Measurements from ENCODE around the gene TMEM53. TPM values are rescaled to one million over a fixed set of nuclear protein-coding genes. Genes with fewer than 3 reads are reported as not detected.

Gene TMEM53
- total RNA-seq, 1 donor from 2014 or later = 11.8 TPM

DNA sequence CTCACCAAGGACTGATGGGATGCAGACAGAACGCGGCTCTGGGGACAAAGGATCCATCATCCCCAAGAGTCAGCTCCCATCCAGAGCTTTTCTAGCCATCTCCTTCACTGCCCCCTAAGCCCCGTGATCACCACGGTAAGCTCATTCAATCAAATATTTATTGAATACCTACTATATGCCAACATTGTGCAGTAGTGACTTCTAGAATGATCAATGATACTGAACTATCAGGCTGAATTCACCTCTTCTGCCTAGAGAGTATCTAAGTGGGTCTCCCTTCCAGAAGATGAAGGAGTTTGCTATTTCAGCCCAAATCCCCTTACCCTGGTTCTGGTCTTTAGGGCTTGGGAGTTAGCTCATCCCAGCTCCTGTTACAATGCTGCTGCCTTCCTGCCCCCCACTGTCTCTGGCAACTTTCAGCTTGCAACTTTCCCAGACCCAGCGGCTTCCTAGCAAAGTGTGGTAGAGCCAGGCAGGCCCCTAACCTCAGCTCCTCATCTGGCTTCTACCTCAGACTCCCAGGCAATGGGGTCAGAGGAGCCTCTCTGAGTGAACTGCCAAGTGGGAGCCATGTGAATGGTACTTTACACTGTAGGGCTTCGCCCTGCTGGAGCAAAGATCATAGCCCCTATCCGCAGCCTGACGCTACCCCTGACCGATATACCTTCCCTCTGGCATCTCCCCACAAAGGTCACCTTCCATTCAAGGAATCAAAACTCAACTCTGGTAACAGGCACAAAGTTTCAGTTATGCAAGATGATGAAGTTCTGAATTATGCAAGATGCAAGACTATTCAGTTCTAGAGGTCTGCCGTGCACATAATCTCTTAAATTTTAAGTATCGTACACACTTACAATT, 20.9 kb downstream of the TMEM53 start:
- DNase-seq (ENCODE audit: missing footprints) = no peak
- intact Hi-C loops (cut with DNase I) = loop anchor here (1.0 to 10.0 kb wide), 2 partner anchors 44 to 439 kb away; partner anchors contain the start of gene DMAP1
- no peak for ATAC-seq

DNA sequence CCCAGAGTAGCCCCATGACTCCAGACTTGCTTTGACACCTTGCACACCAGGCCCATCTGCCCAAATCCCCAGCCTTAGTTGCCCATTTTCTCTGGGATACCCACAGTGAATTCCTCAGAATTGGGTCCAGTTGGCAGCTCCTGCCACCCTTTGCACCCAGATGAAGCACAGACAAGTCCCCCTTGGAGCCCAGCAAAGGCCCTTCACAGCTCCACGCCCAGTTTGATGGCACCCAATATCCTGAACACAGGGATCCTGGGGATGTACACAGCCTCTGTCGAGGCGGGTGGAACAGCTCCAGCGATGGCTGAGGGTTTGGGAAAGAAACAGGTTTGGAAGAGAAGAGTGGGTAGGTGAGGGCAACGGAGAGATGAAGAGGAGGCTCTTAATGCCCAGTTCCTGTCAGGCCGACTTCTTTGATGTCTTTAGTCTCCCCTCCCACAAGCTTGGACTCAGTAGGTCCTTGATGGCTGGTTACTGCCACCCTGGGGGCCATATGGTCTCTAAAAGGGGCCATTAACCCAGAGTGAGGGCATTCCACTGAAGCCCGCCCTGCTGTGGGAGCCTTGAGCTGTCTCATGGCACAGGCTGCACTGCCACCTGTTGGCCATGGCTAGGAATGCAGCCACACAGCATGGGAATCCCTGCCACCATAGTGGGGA, 21.7 kb downstream of the TMEM53 start:
- intact Hi-C loops (cut with DNase I) = loop anchor here (1.0 to 10.0 kb wide), 2 partner anchors 43 to 438 kb away; partner anchors contain the start of gene DMAP1
- ATAC-seq (peak; percentile 79), DNase-seq (ENCODE audit: missing footprints) (peak; percentile 84)

DNA sequence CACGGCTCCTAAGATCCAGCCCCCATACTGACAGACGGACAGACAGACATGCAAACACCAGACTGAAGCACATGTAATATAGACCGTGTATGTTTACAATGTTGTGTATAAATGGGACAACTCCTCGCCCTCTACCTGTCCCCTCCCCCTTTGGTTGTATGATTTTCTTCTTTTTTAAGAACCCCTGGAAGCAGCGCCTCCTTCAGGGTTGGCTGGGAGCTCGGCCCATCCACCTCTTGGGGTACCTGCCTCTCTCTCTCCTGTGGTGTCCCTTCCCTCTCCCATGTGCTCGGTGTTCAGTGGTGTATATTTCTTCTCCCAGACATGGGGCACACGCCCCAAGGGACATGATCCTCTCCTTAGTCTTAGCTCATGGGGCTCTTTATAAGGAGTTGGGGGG, 23.2 kb downstream of the TMEM53 start:
- DNase-seq (ENCODE audit: missing footprints) = no peak
- intact Hi-C loops (cut with DNase I) = loop anchor here (10.0 kb wide), 1 partner anchor 436 kb away; the partner anchor contains the start of gene DMAP1
- no peak for ATAC-seq

DNA sequence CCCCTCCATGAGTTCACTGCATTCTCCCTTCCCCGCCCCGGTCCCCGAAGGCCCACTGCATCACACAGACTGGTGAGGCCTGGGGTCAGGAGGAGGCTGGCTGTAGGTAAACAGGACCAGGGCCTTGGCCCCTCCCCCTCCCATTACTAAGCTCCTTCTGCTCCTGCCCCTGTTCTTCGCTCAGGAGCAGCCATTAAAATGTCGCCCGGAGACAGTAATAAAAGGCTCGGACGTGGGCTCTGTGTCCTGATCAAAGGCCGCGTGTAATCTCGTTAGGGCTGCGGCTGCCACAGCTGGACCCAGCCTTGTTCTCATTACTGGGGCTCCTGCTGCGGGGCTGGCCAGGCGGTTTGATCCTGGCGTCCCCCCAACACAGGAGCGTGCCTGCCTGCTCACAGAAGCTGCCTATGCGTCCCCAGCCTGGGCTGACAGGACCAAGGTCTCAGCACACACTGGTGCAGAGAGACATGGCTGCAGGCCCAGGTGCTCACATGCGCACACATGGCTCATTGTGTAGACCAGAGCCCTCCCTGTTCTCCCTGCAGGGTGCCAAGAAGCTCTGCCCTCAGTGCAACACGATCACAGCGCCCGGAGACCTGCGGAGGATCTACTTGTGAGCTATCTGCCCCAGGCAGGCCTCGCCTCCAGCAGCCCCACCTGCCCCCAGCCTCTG, 24.0 kb downstream of the TMEM53 start:
- DNase-seq (ENCODE audit: missing footprints) = peak; percentile 78
- intact Hi-C loops (cut with DNase I) = loop anchor here (10.0 kb wide), 1 partner anchor 435 kb away; the partner anchor contains the start of gene DMAP1
- peak; percentile 80 for ATAC-seq

DNA sequence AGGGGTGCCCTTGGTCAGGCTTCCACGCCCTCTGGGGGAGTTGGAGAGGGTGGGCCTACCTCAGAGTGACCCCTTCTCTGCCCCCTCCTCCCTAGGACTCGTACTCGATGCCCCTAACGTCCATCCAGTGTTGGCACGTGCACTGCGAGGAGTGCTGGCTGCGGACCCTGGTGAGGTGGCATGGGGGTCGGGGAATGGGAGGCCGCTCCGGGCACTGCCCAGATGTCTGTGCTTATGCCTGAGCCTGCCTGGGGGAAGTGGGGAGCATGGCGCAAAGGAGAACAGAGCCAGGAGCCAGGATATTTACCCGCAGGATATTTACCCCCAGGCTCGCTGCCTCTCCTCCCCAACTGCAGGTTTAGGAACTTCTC, 24.5 kb downstream of the TMEM53 start:
- no peak for ATAC-seq
- intact Hi-C loops (cut with DNase I) = loop anchor here (10.0 kb wide), 1 partner anchor 435 kb away; the partner anchor contains the start of gene DMAP1

DNA sequence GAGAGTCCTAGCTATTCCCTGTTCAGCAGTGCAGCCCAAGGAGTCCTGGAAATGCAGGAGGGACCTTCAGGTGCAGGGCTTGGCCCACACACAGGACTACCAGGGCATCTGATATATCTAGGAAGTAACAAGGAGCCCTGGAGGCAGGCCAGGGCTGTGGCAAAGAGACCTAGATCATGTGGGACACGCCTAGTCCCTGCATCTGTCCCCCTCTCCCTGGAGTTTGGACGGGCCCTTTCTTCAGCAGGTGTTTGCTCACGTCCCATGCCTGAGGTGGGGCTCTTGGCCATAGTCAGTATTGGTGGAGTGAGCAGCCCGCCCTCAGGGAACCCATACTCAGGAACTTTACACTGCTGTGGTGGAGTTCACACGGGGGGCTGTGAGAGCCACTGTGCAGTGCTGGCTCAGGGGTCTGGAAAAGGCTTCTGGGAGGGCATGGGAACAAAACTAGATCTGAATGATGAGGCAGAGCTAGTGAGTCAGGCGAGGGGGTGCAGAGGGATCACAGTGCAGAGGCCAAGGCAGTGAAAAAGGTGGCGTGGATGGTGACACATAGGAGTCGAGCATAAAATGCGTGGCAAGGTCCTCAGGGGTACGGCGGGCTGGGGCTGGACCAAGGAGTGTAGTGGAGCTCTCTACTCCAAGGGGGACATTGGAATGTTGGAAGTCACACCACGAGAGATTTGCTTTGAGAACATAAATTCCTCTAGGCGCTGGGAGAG, 25.6 kb downstream of the TMEM53 start:
- no peak for DNase-seq (ENCODE audit: missing footprints)
- no peak for ATAC-seq
- intact Hi-C loops (cut with DNase I) = no loop called here

More for the DNA sequence above, 24.5 kb downstream of the TMEM53 start:
- no peak for DNase-seq (ENCODE audit: missing footprints)

DNA sequence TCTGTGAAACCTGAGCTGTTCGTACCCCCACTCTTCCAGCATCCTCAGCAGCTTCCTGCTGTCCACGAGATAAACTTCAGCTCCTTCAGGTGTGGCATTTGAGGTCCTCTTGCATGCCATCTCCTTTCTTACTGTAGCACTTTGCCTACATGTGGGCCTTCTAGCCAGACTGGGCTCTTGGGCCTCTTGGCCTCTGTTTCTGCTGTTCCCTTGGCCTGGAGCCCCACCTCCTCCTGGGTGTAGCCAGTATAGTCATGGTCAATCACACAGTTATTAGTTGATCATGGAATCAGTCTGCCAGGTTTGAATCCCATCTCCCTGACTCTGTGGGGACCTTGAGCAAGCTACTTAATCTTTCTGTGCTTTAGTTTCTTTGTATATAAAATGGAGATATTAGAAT, 26.4 kb downstream of the TMEM53 start:
- no peak for DNase-seq (ENCODE audit: missing footprints)
- intact Hi-C loops (cut with DNase I) = no loop called here
- ATAC-seq = no peak

DNA sequence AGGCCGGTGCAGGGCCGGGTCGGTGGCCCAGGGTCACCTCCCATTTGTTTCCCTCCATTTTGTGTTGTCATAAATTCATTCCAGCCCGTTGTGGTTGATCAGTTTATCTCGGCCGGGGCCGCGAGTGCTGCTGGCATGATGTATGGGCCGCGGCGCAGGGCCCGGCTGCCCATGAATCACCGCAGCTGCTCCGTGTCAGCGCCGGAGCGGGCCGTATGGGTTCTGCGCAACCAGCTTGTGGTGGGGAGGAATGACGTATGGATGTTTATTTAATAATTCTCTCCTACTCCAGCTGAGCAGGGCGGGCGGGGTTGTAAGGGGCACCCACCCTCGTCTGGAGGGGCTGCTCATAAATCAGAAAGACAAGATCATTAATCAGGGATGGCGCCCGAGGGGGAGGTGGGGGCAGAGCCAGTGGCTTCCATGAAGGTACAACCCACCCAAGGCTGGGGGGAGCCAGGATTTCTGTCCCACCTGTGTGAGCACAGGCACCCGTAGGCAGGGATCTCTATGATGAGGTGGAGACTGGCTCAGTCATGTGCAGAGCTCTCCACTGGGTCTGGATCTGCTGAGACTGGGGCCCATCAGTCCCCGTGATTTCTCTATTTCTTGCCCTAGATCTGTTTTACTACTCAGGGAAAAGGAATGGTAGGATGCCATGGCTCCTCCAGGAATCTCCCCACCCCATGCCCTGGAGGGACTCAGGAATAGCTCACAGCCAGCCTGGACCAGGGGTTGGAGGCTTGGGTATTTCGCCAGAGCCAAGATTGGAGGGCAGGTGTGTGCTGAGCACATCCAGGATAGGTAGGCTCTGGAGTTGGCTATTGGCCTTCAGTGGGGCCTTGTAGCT, 27.8 kb downstream of the TMEM53 start:
- intact Hi-C loops (cut with DNase I) = no loop called here
- no peak for DNase-seq (ENCODE audit: missing footprints)
- no peak for ATAC-seq

DNA sequence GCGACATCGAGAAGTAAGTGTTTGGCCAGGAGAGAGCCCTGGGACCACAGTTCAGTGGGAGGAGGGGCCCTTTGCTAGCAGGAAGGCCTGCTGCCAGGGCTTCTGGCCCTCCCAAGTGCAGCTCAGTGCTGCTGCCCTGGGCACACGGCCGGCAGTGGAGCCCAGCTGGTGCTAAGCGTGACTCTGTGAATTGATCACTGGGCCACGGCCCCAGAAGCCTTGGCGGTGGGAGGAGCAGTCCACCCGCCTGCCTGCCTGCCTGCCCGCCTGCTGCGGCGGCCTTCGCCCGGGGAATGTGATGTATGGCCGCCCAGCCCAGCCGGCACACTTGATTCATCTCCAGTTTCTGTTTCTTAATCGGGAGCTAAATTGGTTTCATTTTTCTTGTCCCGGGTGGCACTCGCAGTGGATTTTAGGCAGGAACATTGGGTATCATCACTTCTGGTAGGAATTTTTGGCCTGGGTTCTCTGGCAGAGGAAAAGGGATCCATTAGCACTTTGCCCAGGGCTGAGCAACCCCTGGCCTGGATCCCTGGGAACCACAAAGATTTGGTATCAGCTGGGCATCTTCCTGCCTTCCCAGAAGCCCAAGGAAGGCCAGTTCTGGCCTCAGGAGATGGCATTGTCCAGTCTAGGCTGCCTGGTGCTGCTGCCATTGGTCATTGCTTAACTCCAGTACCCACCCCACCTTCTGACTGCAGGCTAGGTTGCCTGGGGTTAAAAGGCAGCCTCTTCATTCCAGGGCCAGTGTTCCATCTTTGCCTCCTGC, 28.6 kb downstream of the TMEM53 start:
- ATAC-seq = peak; percentile 78
- DNase-seq (ENCODE audit: missing footprints) = no peak
- intact Hi-C loops (cut with DNase I) = no loop called here

DNA sequence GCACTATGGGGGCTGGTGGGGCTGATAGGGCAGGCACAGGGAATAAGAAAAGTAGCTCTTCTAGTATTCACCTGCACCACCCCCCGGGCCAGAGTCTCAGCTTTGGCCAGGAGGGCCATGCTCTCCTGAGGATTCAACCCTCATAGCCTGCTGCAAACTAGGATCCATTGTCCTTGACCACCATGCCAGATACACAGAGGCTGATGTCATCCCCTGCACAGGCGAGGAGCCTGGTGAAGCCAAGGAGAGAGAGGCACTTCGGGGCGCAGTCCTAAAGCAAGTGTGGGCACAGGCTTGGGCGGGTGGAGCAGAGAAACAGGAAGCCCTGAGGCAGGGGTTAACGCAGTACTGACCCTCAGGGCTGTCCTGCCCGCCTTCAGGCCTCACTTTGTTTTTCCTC, 29.5 kb downstream of the TMEM53 start:
- intact Hi-C loops (cut with DNase I) = no loop called here
- DNase-seq (ENCODE audit: missing footprints) (no peak), ATAC-seq (no peak)

DNA sequence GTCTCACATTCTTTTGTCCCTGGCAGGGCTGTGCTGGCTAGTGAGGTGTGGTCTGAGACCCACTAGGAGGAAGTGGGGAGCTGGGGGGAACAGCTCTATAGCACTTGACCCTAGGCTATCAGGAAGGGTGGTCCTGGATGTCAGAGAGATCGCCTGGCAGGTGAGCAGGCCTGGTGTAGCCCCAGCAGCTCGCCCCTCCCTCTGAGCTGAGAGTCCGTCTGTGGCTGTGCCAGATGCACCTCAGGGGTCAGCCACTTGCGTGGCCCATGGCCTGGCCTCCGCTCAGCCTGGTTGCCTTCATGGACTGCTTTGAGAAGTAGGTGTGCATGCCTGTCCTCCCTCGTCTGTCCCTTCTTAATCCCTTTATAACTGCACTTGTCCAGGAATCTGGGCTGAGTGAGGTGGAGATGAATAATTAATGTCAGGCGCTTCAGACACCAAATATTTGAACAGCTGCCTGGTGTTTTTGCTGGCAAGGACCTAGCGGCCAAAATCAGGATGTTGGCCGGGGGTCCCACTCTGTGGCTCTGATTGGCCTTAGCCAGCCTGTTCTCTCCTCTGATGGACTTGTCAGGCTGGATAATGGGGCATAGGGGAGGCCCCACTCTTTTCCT, 30.5 kb downstream of the TMEM53 start:
- ATAC-seq (no peak), DNase-seq (ENCODE audit: missing footprints) (no peak)
- intact Hi-C loops (cut with DNase I) = no loop called here

DNA sequence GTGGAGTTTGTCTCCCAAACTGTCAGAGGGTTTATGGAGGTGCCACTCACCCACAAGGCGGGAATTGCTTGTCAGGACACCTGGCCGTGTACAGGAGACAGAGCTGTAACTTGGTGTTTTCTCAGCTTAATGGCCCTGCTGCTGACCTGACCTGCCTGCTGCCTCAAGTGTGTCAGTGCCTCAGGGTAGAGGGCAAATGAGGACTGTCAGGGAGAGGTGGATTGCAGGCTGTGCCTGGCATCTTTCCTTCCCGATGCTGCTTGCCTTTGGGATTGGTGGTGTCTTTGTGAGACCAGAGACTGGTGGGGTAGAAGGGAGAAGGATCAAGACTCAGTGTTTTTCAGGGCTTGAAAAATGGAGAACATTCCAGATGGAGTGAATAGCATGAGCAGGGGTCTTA, 31.4 kb downstream of the TMEM53 start:
- ATAC-seq = no peak
- DNase-seq (ENCODE audit: missing footprints) = no peak
- intact Hi-C loops (cut with DNase I) = no loop called here

DNA sequence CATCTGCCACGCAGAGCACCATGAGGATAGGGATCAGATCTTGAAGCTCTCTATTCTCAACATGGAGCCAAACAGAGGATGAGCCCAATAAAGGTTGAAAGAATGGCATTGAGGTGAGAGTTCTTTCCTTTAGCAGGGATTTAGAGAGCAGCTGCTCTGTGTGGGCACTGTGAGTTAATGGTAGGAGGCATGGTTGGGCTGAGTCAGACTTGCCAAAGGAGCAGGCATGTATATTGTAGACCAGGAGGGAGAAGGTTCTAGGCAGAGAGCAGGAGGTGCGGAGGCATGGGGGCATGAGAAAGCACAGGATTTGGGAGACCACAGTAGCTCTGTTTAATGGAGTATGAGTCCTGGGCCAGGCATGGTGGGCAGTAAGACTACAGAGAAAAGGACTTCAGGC, 32.0 kb downstream of the TMEM53 start:
- no peak for ATAC-seq
- intact Hi-C loops (cut with DNase I) = no loop called here
- no peak for DNase-seq (ENCODE audit: missing footprints)

DNA sequence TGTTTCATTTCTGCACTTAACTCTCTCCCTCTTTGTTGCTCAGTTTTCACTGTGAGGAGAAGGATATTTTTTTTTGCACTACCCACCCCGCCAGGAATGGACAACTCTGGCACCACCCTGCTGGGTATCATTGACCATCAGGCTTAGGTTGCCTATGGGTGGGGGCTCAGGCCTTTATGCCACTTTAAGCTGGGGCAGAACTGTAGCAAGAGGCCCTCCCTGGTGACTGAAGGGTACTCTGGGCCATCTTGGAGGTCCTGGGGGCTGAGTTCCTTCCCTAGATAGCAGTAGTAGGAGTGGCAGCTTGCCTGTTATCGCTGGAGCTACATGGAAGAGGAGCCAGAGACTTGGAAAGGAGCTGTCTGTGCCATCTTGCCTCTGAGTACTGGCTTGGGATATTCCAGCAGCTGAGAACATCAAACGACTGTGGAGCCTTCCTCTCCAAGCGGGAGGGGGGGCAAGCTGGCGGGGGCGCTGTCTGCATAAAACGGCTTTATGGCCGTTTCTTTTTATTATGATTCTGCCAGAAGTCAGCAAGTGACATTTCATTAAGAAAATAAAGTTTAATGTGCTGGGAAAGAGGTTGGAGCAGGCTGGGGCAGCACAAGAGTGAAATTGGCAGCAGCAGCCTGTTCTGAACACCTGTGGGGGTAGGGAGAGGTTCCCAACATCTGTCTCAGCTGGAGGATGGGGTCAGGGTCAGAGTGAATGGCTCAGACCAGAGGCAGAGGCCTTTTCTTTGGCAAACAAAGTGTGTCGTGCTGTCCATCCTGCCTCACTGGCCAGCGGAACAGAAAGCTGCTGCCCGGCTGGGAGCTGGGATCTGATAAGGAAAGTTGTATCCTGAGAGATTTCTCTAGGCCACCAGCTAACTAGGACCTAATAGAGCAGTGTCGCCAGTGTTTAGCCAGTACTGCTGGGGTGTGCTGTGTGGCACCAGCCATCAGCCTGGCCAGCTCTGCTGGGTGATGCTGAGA, 32.9 kb downstream of the TMEM53 start:
- intact Hi-C loops (cut with DNase I) = no loop called here
- no peak for ATAC-seq
- no peak for DNase-seq (ENCODE audit: missing footprints)

DNA sequence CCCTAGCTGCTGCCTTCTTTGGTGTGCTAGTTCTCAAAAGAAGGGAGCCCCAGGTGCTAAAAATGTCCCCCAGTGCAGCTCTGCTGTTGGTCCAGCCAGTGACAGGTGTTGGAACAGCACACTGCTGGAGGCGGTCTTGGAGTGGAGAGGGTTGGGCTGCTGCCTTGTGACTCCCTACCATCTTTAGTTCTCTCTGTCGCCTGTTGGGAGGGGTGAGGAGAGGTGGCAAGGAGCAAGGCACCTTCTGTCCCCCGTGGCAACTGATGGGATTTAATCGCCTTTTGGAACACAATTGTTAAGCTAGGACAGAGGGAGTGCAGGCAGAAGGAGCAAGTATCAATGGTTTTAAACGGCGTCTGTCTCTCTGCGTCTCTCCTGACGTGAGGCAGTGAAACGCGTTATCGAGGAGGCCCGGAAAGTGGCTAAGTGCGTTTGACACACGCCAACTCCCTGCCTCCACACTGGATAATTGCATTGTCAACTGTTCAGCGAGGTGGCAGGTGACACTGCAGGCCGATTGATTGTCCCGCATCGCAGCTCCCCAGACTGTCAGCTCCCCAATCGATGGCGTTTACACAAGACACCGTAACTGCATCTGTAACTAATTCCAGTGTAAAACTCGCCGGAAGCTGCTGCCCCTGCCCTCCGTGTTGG, 34.0 kb downstream of the TMEM53 start:
- DNase-seq (ENCODE audit: missing footprints) = no peak
- ATAC-seq = peak; percentile 73

More for the DNA sequence above, 34.0 kb downstream of the TMEM53 start:
- intact Hi-C loops (cut with DNase I) = no loop called here
